Measurements from ENCODE around the gene C10orf90.

Gene C10orf90

DNA sequence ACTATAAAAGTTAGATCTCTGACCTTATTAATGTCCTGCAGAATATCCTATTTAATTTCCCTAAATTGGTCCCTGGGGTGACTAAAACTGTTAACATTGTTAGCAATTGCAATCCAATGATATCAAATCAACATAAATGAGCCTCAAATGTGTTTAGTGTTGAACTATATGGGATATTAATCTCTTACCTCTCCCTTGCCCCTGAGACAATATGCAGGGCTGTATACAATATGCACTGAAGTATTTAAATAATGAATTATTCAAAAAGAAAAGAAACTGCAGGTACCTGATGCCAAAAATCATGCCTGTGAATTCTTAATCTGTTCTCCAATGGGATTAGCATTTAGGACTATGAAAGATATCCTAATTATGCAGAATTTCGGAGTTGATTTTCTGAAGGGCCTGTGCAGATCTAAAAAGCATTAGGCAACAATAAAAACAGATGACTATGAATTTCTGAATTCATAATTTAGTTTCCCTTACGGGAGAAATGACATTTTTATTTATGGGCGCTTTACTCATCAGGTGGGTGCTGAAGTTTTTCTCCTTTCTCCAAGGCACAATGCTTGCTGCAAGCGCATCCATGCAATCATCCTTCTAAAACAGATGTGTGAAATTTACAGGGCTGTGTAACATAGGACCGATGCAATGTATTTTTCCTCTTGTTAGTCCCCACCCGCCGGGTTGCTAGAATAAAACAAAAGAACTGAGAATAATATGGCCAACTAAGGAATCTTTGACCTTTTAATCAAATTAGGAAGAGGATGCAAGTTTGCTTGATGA lies 5.4 kb upstream of the C10orf90 start:
- H3K4me3 ChIP-seq (ENCODE audit: low read length) = no peak overlapping the region
- no peak for DNase-seq (ENCODE audit: low read depth)
- TF ChIP-seq, protein P1, sequence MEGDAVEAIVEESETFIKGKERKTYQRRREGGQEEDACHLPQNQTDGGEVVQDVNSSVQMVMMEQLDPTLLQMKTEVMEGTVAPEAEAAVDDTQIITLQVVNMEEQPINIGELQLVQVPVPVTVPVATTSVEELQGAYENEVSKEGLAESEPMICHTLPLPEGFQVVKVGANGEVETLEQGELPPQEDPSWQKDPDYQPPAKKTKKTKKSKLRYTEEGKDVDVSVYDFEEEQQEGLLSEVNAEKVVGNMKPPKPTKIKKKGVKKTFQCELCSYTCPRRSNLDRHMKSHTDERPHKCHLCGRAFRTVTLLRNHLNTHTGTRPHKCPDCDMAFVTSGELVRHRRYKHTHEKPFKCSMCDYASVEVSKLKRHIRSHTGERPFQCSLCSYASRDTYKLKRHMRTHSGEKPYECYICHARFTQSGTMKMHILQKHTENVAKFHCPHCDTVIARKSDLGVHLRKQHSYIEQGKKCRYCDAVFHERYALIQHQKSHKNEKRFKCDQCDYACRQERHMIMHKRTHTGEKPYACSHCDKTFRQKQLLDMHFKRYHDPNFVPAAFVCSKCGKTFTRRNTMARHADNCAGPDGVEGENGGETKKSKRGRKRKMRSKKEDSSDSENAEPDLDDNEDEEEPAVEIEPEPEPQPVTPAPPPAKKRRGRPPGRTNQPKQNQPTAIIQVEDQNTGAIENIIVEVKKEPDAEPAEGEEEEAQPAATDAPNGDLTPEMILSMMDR (IDR thresholded peaks at IDR 0.05; ENCODE audit: insufficient read depth, low read depth, low read length, missing control alignments) = no peak

DNA sequence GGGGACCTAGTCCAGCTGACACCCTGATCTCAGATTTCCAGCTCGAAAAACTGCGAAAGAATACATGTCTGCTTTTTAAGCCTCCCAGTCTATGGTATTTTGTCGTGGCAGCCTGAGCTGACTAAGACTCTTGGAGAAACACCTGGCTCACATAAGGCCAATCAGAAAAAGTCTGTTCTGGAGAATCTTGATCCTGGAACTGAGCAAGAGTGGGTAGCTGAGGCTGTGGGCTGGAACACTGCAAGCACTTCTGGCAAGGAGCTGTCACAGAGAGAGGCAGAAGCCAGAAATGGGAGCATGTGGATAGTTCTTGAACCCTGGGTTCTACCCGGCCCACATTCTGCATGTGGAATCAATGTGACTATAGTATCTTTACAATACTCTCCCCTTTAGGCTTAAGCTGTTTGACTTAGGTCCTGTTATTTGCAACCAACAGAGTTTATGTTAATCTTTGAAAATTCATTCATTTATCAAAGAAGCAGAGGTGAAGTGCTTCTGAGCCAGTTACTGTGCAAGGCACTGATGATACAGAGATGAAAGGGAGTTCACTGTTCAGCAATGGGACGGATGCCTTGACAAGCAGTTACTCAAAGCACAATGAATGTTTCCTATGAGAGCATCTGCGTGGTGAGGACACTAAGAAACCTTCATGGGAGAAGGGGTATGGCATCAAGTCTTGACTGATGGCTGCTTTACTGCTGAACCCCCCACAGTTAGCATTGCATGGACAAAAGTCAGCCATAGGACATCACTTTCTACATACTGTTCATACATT lies 4.4 kb upstream of the C10orf90 start:
- TF ChIP-seq, protein P1 (IDR thresholded peaks at IDR 0.05; ENCODE audit: insufficient read depth, low read depth, low read length, missing control alignments) = no peak
- no peak for DNase-seq (ENCODE audit: low read depth)
- no peak overlapping the region for H3K4me3 ChIP-seq (ENCODE audit: low read length)

DNA sequence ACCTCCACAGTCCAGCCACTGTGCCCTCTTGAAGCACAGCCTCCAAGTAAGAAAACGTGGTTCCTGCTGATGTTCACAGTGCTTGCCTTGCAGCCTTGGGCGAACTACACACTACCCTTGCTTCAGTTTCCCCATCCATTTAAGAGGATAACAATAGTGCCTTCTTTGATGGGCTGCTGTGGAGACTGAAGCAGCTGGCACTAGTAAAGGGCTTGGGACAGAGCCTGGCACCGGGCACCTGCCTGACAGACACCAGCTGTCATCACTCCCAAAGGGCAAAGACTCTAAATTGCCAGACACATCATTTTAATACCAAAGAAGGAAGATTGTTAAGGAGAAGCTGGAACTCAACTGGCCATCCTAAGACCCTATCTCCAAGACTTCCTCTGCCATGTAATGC lies 3.1 kb upstream of the C10orf90 start:
- no peak for DNase-seq (ENCODE audit: low read depth)
- H3K4me3 ChIP-seq (ENCODE audit: low read length) = no peak overlapping the region
- TF ChIP-seq, protein P1 (IDR thresholded peaks at IDR 0.05; ENCODE audit: insufficient read depth, low read depth, low read length, missing control alignments) = no peak

DNA sequence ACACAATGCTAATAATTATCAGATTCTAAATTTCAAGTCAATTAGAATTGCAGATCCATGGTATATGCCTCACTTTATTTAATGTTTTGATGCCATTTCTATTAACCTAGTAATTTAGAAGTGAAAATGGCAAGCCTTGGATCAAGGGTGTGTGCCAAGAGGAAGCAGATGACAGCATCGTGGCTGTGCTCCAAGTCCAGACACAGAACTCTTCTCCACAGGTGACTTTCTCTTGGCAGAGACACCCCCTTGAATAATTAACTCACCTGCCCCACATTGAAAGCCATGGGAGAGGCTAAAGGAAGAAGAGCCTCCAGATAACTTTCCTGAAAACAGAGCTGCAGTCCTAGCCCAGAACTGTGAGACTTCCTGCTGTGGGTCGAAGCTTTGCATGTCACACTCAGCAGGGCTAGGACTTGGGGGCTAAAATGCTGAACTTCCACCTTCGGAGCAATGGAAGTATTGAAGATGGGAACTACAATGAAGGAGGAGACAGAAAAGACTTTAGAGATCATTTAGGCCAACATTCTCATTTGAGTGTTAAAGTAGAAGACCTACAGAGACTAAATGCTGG lies 996 bp upstream of the C10orf90 start:
- no peak overlapping the region for H3K4me3 ChIP-seq (ENCODE audit: low read length)
- TF ChIP-seq, protein P1 (IDR thresholded peaks at IDR 0.05; ENCODE audit: insufficient read depth, low read depth, low read length, missing control alignments) = no peak
- DNase-seq (ENCODE audit: low read depth) = no peak

DNA sequence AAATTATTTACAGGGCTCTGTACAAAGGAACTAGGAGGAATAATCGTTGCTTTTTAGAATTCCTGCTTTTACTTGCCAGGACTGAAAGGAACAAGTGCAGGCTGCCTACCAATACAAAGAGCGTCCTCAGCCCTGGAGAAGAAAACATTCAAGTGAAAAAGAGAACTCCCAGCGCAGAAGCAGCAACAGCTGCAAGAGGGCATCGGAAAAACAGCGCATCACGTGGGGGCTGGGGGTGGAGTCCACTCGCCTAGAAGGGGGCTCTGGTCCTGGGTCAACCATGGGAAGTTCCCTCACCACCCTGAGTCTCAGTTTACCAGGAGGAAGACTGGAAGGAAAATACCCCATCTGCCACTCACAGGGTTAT lies 385 bp upstream of the C10orf90 start:
- H3K4me3 ChIP-seq (ENCODE audit: low read length) = no peak overlapping the region
- no peak for DNase-seq (ENCODE audit: low read depth)
- TF ChIP-seq, protein P1 (IDR thresholded peaks at IDR 0.05; ENCODE audit: insufficient read depth, low read depth, low read length, missing control alignments) = no peak

DNA sequence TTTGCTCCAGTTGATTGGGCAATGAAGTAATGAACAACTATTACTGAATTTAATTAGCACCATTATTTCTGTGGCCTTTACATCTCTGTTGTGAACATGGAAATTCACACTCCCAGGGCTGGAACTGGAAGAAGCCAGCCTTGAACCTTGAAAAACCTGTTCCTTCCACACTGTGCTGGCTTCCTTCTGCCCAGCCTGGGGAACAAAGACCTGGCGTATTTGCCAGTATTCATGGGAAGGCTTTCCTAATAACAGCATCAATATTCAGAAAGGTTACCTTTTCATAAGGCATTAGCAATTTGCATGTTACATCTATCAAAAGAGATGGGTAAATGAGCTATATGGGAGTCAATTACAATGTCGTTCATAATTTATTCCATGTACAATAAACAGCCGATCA lies 1.3 kb downstream of the C10orf90 start:
- TF ChIP-seq, protein P1 (IDR thresholded peaks at IDR 0.05; ENCODE audit: insufficient read depth, low read depth, low read length, missing control alignments) = no peak
- DNase-seq (ENCODE audit: low read depth) = peak; percentile 24
- H3K4me3 ChIP-seq (ENCODE audit: low read length) = no peak overlapping the region

Data from epithelial cell of esophagus (primary cell).